Ramos (cell line): Measurements from ENCODE around the gene UBN1.

ENCODE experiments used
- in situ Hi-C: fragments of 300-500 bp; cut with MboI; formaldehyde crosslinking; loops from one replicate; pipeline ENCODE4 v1.14.3; 2022; ENCODE audit warnings: low sequenced_read_pairs; ENCODE audit not compliant: unreplicated experiment

Gene UBN1, protein sequence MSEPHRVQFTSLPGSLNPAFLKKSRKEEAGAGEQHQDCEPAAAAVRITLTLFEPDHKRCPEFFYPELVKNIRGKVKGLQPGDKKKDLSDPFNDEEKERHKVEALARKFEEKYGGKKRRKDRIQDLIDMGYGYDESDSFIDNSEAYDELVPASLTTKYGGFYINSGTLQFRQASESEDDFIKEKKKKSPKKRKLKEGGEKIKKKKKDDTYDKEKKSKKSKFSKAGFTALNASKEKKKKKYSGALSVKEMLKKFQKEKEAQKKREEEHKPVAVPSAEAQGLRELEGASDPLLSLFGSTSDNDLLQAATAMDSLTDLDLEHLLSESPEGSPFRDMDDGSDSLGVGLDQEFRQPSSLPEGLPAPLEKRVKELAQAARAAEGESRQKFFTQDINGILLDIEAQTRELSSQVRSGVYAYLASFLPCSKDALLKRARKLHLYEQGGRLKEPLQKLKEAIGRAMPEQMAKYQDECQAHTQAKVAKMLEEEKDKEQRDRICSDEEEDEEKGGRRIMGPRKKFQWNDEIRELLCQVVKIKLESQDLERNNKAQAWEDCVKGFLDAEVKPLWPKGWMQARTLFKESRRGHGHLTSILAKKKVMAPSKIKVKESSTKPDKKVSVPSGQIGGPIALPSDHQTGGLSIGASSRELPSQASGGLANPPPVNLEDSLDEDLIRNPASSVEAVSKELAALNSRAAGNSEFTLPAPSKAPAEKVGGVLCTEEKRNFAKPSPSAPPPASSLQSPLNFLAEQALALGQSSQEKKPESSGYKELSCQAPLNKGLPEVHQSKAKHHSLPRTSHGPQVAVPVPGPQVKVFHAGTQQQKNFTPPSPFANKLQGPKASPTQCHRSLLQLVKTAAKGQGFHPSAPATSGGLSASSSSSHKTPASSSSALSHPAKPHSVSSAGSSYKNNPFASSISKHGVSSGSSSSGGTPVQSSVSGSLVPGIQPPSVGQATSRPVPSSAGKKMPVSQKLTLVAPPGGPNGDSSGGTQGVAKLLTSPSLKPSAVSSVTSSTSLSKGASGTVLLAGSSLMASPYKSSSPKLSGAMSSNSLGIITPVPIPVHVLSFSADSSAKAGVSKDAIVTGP (N-terminal part only)

DNA sequence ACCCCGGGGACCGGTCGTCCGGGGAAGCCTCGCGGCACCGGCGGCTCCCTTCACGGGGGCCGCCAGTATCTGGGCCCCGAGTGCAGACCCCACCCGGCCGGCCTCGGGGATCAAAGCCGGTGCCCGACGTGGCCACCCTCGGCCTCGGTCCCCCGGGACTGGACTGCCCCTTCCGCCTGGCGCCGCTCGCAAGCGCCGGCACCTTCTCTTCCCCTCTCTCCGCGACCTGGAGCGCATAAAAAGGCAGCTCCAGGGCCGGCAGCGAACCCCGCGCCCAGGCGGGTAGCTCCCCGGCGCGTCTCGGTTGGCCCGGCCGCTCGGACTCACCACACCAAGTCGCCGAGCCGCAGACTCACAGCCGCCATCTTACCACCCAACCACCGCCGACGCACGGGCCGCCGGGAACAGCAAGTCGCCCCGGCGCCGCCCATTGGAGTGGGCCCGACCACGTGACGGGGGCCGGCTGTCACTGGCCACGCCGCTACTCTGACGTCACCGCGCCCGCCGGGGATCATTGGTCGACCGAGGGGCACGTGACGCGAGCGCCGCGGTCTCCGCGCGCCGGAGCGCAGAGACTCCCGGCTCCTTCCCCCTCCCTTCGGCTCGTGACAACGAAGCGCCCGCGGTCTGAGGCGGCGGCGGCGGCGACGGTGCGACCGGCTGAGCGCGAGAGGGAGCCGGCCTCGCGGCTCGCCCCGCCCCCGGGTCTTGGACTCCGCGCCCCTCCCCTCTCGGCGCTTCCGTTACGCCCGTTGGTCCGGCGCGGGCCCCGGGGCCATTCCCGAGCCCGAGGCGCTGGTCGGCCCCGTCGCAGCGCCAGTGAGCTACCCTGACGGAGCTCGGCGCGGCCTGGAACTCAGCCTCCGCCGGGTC lies at the start of gene UBN1, which contains the start of gene GLYR1:
Gene UBN1 (plus strand): TSS at position 581 of the 873 bp plus-strand sequence. CDS start 5,437 bp downstream, outside the sequence.
Gene GLYR1 (minus strand): TSS at position 388 of the 873 bp plus-strand sequence. CDS start 23 bp downstream, at position 365.
- in situ Hi-C loops, result no loop called here

DNA sequence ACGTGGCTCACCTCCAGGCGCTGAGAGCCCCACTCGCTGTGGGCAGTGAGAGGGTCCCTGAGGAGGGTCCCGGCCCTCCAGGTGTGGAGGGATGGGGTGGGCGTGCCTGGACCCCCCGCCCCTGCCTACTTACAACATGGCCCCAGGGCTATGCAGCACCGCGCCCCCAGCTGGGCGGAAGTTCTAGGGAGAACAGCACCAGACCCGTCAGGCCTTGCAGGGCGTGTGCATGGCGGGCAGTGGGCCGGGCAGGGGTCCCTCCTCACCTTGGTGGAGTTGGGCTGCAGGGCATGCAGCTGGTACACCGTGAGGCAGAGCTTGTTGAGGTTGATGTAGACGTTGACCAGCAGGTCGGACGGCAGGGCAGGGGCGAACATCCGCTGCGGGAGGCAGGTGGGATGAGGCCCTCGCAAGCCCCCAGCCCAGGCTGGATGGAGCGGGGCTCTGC lies 49.5 kb upstream of the UBN1 start:
- in situ Hi-C loops, result no loop called here

DNA sequence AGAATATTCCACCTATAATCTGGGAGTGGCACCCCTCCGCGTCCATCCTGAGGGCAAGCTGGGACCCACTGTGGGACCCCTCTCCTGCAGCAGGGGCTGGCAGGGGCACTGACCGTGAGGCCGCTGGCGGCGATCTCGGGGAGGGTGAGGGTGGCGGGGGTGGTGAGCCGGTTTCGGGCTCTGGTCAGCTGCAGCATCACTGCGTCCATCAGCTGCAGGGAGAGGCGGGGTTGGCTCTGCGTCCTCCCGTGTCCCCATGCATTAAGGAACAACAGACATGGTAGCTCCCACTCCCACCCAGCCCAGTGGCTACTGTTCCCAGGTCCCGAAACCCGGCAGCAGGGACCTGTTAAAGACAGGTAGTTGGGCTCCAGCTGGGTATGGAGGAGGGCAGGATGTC lies 48.8 kb upstream of the UBN1 start:
- in situ Hi-C loops, result no loop called here

GRCh38 chr16:4799171-4799855 lies 48.0 kb upstream of the UBN1 start:
- in situ Hi-C loops, result no loop called here

GRCh38 chr16:4800290-4801041 lies 46.8 kb upstream of the UBN1 start:
- in situ Hi-C loops, result no loop called here

DNA sequence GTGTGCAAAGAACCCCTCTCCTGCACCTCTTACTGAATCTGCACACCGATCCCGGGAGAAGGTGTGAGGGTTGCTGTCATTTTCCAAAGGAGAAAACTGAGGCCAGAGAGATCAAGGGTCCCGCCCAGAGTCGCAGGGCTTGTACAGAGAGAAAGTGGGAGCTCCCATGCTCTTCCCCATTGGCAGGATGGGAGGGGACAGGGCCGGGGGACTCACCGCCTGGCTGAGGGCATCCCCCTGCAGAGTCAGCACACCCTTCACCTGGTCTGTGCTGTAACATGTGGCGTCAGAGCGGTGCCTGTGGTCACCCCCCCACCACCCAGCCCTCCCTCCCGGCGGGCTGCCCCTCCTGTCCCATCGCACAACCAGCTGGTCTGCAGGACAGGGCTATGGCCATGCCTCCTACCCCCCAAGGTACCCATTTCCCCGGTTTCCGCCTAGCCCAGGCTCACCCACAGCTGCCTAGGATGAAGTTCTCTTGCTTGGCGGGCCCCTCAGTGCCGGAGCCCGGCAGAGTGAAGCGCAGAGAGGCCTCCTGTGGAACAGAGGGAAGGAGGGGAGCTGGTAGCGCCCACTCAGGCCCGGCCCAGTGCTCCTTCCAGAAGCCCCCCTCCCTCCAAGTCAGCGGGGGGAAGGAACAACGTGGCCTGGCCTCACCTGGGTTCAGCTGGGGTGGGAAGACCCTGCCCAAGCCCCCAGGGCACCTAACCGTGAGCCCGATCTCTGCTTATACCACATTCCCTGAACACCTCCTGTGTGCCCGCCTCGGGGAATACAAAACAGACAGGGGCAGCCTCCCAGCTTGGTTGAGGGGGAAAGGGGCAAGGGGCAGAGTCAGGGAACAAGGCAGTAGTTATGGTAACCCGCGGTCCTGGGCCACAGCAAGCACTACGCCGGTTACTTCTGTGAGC lies 46.0 kb upstream of the UBN1 start:
- in situ Hi-C loops, result no loop called here

DNA sequence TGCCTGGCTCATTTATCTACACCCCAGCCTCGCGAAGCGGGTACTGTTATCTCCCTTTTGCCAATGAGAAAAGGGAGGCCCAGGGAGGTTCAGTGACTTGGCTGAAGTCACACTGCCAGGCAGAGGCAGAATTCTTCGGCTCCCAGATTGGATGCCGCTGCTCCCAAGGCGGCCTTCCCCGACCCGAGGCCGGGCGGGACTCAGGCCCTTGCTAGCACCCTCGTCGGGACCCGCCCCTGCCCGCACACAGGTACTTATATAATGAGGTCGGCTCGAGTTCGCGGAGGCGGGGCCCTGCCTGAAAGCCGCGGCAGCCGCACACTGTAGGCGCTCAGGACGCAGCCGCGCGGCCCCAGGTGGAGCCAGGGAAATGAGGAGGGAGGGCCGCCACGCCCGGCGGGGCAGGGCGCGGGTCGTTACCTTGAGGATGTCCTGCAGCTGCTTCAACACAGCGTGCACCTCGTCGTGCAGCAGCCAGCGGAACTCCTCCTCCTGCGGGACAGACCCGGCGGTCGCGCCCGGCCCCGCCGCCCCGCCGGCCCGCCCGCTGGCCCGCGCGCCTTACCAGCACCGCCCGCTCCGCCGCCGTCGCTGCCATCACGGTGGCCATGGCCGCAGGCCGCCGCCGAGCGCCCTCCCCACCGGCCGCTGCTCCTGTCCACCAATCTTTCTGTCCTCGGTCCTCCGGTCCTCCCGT lies 45.2 kb upstream of the UBN1 start, which contains the start of gene ROGDI:
Gene ROGDI (minus strand): TSS at position 672 of the 697 bp plus-strand sequence. CDS start 62 bp downstream, at position 610.
- in situ Hi-C loops, result no loop called here

- in situ Hi-C loops, result no loop called here
Observed at GRCh38 chr16:4802659-4803287, 44.5 kb upstream of the UBN1 start.

DNA sequence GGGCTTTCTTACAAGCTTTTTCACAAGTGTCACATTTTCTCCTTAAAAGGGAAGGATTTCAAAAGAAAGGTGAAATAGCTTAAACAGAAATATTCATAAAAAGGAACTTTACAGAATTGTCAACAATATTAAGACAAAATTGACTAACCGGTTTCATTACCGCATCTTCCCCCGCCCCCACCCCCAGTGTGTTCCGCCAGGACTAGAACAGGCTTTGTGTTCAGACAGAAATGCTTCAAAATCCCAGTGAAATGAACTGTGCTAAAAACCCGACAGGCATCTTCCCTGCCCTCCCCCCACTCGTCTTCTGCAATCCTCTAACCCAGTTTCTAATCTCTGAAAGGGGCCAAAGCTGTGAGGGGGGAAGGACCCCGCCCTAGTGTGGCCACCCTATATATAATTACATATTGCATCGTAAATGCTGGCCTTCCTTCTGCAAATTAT lies 43.9 kb upstream of the UBN1 start:
- in situ Hi-C loops, result no loop called here

GRCh38 chr16:4803898-4804762 lies 43.2 kb upstream of the UBN1 start:
- in situ Hi-C loops, result no loop called here

DNA sequence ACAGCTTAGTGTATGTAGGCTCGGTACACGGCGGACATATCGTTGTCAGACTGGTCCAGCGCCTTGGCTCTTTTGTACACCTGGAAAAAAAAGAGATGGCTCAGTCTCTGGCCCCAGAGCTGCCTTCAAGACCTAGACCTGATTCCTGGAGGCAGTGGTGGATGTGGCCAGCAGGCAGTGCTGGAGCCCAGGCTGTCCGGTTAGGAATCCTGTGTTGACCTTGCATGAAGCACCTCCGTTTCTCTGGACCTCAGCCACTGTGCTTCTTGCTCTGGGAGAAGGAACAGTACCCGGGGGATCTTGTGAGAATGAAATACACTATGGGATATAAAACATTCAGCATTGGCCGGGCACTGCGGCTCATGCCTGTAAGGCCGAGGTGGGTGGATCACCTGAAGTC lies 42.0 kb upstream of the UBN1 start:
- in situ Hi-C loops, result no loop called here

- in situ Hi-C loops, result no loop called here
Observed at GRCh38 chr16:4806280-4806679, 41.0 kb upstream of the UBN1 start.

DNA sequence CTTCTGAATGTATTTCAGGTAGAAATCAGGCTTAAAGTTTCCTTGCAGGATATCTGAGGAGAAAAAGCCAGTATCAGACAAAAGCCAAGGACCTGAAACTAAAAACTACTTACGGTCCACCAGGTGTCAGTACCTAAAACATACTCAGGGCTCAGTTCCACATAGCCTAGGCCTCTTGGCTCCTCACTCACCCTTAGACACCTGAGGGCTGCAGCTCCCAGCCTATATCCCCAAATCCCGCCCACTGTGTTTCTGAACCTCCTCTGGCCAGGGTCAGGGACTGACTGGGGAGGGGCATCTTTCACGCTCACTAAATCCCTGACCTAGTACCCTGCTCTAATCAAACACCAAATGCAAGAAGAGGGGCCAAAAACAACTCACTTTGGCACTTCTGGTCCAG lies 36.0 kb upstream of the UBN1 start:
- in situ Hi-C loops, result no loop called here

GRCh38 chr16:4811773-4812172 lies 35.5 kb upstream of the UBN1 start:
- in situ Hi-C loops, result no loop called here

GRCh38 chr16:4813251-4814003 lies 33.9 kb upstream of the UBN1 start:
- in situ Hi-C loops, result no loop called here
